Mesothelial cell of epicardium (in vitro differentiated cells): Measurements from ENCODE around the gene FBXL2. TPM values are rescaled to one million over a fixed set of nuclear protein-coding genes. Genes with fewer than 3 reads are reported as not detected.

ENCODE experiments used
- DNase-seq, 2 experiments: peaks; one replicate each; pipeline ENCODE4 v3.0.0; 2021; ENCODE audit warnings: low spot score in 2 of 2; ENCODE audit not compliant: unreplicated experiment in 2 of 2
- H3K27ac Mint-ChIP-seq: 2 replicates; pipeline ENCODE4 v1.8.0; 2021; ENCODE audit warnings: mixed read lengths
- H3K27me3 Mint-ChIP-seq: 2 replicates; pipeline ENCODE4 v1.8.0; 2021; ENCODE audit warnings: low read depth, mixed read lengths
- H3K36me3 Mint-ChIP-seq: 2 replicates; pipeline ENCODE4 v1.8.0; 2021; ENCODE audit warnings: mixed read lengths
- H3K4me1 Mint-ChIP-seq: 2 replicates; pipeline ENCODE4 v1.8.0; 2021; ENCODE audit warnings: mixed read lengths
- H3K4me3 Mint-ChIP-seq: 2 replicates; pipeline ENCODE4 v1.8.0; 2021; ENCODE audit warnings: mild to moderate bottlenecking, moderate library complexity, mixed read lengths
- H3K9me3 Mint-ChIP-seq: 2 replicates; pipeline ENCODE4 v1.8.0; 2021; ENCODE audit warnings: mixed read lengths
- total RNA-seq: library from RNA; stranded (reverse); gene quantifications from 3 replicates; pipeline ENCODE4 v1.2.1, GENCODE V29; 2021
- TF ChIP-seq, protein P1 (sequence below): fragments of 200-600 bp; sonication (generic); IDR thresholded peaks from one replicate; pipeline ENCODE4 v1.5.0; 2021; ENCODE audit warnings: antibody characterized with exemption; ENCODE audit not compliant: unreplicated experiment

The FBXL2 gene
- total RNA-seq, 1 donor from 2014 or later, result 25.6 TPM

- Mint-ChIP-seq H3K4me3 (no peak overlapping the region), H3K27ac (no peak overlapping the region), H3K27me3 (no peaks in the 10 kb centered on the region), H3K36me3 (peaks cover 51% of the 10 kb centered on the region), H3K4me1 (no peaks in the 10 kb centered on the region), H3K9me3 (no peaks in the 10 kb centered on the region)
- no peak for DNase-seq
- TF ChIP-seq, protein P1, sequence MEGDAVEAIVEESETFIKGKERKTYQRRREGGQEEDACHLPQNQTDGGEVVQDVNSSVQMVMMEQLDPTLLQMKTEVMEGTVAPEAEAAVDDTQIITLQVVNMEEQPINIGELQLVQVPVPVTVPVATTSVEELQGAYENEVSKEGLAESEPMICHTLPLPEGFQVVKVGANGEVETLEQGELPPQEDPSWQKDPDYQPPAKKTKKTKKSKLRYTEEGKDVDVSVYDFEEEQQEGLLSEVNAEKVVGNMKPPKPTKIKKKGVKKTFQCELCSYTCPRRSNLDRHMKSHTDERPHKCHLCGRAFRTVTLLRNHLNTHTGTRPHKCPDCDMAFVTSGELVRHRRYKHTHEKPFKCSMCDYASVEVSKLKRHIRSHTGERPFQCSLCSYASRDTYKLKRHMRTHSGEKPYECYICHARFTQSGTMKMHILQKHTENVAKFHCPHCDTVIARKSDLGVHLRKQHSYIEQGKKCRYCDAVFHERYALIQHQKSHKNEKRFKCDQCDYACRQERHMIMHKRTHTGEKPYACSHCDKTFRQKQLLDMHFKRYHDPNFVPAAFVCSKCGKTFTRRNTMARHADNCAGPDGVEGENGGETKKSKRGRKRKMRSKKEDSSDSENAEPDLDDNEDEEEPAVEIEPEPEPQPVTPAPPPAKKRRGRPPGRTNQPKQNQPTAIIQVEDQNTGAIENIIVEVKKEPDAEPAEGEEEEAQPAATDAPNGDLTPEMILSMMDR, result no peak
Observed at GRCh38 chr3:33394403-33395054, 117.3 kb downstream of the FBXL2 start.

DNA sequence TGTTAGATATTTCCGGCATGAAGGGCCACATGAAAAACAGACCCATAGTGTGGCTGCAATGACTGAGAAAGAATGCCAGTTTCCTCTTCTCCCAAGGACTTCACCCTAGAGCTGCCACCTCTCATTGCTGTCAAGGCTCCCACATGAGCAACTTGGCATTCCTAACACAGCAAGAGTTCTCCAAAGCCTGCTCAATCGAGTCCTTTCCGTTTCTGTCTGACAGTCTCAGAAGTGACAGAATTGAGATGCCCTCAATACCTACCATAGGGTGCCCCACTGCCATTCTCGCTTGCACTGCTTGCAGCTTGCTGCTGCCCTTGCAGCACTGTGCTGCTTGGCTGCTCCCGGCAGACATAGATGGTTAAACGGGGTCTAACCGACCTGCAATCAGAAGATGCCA is 118.7 kb downstream of the FBXL2 start:
- no peaks in the 10 kb centered on the region for H3K9me3 Mint-ChIP-seq
- no peaks in the 10 kb centered on the region for H3K4me1 Mint-ChIP-seq
- H3K4me3 Mint-ChIP-seq, result no peak overlapping the region
- TF ChIP-seq, protein P1, result no peak
- no peak overlapping the region for H3K27ac Mint-ChIP-seq
- DNase-seq, result no peak
- H3K27me3 Mint-ChIP-seq, result no peaks in the 10 kb centered on the region
- H3K36me3 Mint-ChIP-seq, result peaks cover 49% of the 10 kb centered on the region

DNA sequence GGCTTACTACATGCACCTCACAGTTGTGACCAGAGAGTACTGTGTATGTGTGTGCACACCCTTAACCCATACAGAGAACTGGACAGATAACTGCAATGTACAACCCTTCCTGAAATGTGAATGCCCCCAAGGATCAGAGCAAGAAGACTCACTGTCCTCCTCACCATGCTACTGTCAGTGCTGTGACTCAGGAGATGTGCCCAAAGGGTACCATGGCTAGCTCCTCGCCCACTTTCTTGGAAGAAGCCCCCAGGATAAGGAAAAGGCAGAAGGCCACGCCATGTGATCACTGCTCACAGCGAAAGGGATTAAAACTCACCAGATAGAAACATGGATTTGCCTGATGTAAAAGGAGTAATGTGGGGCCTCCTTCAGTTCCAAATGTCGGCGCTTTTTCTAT is 121.2 kb downstream of the FBXL2 start:
- Mint-ChIP-seq H3K4me1 (peaks cover 4% of the 10 kb centered on the region), H3K27ac (no peak overlapping the region), H3K9me3 (no peaks in the 10 kb centered on the region), H3K4me3 (no peak overlapping the region), H3K27me3 (no peaks in the 10 kb centered on the region), H3K36me3 (peaks cover 38% of the 10 kb centered on the region)
- DNase-seq, result no peak
- TF ChIP-seq, protein P1, result no peak

- DNase-seq, result no peak
- Mint-ChIP-seq H3K4me1 (peaks cover 8% of the 10 kb centered on the region), H3K27me3 (no peaks in the 10 kb centered on the region), H3K4me3 (no peak overlapping the region), H3K27ac (no peak overlapping the region), H3K9me3 (no peaks in the 10 kb centered on the region), H3K36me3 (peaks cover 33% of the 10 kb centered on the region)
- TF ChIP-seq, protein P1, result no peak
Observed at GRCh38 chr3:33401781-33402180, 124.5 kb downstream of the FBXL2 start.

DNA sequence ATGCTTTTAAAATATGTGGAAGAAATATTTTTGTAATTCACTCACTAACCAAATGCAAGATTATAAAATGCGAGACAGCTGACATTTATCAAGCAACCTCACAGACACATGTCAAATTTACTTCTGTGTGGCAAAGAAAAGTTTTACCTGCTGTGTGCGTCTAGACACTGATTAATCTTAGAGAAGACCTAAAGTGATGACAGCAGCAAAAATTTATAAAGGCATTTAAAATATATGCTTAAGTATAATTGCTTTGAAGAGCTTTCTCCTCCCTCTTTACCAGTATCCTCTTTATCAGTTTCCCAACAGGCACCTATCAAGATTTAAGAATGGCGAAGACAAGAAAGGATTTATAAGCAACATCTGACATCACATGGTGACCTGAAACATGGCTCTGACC is 125.7 kb downstream of the FBXL2 start:
- no peak for DNase-seq
- no peak overlapping the region for H3K4me3 Mint-ChIP-seq
- H3K27me3 Mint-ChIP-seq, result no peaks in the 10 kb centered on the region
- TF ChIP-seq, protein P1, result no peak
- H3K4me1 Mint-ChIP-seq, result peaks cover 8% of the 10 kb centered on the region
- no peaks in the 10 kb centered on the region for H3K9me3 Mint-ChIP-seq
- H3K27ac Mint-ChIP-seq, result no peak overlapping the region
- H3K36me3 Mint-ChIP-seq, result peaks cover 37% of the 10 kb centered on the region
